HG03175 (cell line): Measurements from ENCODE around the gene SCNN1G.
A peak's percentile ranks its signal among the peaks of the same experiment; 100 is the strongest.

Experiments
- ATAC-seq: cut with Tn5 transposase; IDR thresholded peaks from one replicate; pipeline ENCODE4 v1.9.1; 2021; ENCODE audit warnings: mild to moderate bottlenecking, moderate library complexity; ENCODE audit not compliant: unreplicated experiment

Gene SCNN1G

DNA sequence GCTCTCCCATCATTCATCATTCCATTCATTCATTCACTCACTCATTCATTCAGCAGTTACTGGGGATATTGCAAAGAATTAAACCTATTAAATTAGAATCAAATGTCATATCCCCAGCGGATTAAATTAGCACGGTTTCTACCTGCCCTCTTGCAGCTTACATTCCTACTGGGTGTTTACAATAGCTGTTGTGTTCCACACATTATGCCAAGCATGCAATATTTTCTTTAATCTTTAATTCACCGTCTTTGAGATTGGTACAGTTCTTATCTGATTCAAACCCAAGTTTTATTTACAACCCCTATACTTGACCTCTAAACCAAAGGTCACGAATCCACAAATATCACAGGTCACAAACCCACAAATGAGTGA, 32.6 kb upstream of the SCNN1G start:
- no peak for ATAC-seq

- ATAC-seq = no peak
Observed at GRCh38 chr16:23152386-23153178, 30.0 kb upstream of the SCNN1G start.

- ATAC-seq = no peak
Observed at GRCh38 chr16:23155445-23156049, 27.0 kb upstream of the SCNN1G start.

- ATAC-seq = no peak
Observed at GRCh38 chr16:23156110-23156509, 26.4 kb upstream of the SCNN1G start.

DNA sequence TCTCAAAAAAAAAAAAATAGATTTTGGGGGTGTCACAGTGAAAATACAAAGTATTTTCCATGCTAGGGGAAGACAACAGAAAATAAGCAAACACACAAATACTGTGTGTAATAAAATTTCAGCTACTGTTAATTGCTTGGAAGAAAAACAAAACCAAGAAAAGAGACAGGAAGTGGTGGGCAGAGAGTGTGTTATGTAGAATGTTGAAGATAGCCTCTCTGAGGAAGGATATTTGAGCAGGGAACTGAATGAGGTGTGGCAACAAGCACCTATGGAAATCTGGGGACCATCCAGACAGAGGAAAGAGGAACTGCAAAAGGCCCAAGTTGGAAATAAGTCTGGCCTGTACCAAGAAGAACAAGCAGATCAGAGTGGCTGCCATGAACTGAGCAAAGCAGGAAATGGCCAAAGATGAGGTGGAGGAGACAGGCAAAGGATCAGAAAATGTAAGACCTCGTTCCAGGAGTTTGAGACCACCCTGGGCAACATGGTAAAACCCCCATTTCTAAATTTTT, 25.5 kb upstream of the SCNN1G start:
- ATAC-seq = no peak

- ATAC-seq = no peak
Observed at GRCh38 chr16:23158114-23158513, 24.4 kb upstream of the SCNN1G start.

- ATAC-seq = no peak
Observed at GRCh38 chr16:23160082-23160481, 22.5 kb upstream of the SCNN1G start.

DNA sequence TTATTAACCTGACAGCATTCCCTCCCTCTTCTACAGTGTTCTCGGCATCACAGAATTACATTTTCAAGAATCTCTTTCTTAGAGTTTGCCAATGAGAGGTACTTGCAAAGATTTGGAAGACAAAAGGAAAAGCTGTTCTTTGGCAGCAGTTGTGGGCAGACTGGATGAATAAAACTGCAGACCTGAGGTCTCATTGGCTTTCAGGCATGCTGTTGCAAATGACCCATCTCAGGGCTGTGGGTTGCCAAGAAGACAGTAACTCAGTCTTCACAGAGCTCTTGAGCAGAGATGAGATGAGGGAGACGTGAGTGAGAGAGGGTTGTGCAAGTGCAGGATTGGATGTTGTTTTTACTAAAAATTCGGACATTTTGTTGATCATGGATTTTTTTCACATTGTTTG, 22.0 kb upstream of the SCNN1G start:
- ATAC-seq = no peak

GRCh38 chr16:23163921-23164320, 18.6 kb upstream of the SCNN1G start:
- no peak for ATAC-seq

GRCh38 chr16:23164736-23165135, 17.8 kb upstream of the SCNN1G start:
- no peak for ATAC-seq

DNA sequence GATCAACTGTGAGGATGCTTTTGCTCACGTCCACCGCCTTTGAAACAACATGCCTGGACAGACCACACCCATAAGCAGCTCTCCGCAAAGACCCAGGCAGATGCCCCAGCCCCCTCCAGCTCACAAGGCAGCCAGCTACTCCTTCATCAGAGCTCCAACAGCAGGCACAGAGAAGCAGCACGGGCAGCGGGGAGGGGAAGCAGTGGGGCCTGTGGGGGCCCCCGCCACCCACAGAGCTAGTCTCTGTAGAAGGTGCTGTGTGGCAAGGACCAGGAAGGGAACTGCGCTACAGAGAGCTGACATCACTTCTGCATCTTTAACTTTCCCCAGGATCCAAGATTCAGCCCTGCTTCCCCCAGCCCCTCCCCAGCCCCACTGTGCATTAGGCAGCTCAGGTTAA, 10.0 kb upstream of the SCNN1G start:
- ATAC-seq = no peak

GRCh38 chr16:23172994-23173393, 9.6 kb upstream of the SCNN1G start:
- no peak for ATAC-seq

DNA sequence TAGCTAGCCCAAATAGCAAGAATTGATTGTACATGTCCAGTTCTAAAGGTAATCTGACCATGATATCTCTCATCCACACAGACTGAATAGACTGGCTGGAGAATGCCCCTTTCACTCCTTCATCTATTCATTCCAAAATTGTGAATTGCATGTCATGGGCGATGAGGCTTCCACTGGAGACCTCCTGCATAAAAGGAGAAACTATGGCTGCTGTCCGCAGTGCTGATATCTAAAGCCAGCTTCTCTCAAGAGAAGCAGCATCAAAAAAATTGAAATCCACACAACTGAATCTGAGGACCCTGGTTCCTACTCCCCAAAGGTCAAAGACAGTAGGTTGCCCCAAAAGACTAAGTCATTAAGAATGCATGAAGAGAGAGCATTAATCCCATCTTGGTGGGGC, 7.9 kb upstream of the SCNN1G start:
- ATAC-seq = no peak

DNA sequence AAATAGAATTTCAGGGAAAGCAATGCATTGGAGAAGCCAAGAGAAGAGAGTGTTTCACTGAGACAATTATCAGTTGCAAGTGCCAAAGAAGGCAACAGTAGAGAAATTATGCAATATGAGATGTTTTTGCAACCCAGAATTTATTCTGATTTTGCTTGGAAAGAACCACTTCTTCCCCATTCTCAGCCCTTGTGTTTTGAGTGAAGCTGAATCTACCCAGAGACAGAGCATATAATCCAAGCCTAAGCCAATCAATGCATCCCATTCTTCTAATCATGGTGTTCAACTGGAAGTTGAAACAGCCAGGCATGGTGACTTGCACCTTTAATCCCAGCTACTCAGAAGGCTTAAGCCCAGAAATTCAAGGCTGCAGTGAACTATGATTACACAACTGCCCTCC, 6.9 kb upstream of the SCNN1G start:
- no peak for ATAC-seq

DNA sequence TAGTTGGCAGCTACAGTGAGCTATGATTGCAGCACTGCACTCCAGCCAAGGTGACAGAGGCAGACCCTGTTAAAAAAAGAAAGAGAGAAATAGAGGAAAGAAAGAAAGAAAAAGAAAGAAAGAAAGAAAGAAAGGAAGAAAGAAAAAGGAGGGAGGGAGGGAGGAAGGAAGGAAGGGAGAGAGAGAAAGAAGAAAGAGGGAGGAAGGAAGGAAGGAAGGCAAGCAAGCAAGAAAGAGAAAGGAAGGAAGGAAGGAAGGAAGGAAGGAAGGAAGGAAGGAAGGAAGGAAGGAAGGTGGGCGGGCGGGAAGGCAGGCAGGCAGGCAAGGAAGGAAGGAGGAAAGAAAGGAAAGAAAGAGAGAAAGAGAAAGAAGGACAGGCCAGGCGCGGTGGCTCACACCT, 1.0 kb upstream of the SCNN1G start:
- ATAC-seq = no peak

DNA sequence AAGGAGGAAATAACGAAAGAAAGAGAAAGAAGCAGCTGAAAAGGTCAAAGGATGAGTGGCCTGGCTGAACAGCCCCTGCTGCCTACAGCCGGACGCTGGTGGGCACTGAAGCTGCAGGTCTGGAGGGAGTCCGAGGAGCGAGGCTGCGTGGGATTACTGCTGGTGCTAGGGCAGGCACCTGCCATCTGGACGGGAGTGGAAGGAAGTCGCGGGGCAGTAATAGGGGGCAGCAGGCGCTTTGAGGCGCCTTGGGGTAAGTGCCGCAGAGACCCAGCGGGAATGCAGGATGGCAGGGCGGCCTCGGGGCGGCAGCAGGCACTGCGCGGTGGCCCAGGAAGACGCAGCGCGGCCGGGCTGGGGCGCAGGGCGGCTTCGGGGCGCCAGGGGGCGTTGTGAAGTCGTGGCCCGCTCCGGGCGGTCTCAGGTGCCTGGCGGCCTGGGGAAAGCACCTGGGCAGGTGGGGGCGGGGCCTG, 303 bp upstream of the SCNN1G start:
- ATAC-seq = peak; percentile 92

GRCh38 chr16:23183543-23183862, 958 bp downstream of the SCNN1G start:
- ATAC-seq = no peak

DNA sequence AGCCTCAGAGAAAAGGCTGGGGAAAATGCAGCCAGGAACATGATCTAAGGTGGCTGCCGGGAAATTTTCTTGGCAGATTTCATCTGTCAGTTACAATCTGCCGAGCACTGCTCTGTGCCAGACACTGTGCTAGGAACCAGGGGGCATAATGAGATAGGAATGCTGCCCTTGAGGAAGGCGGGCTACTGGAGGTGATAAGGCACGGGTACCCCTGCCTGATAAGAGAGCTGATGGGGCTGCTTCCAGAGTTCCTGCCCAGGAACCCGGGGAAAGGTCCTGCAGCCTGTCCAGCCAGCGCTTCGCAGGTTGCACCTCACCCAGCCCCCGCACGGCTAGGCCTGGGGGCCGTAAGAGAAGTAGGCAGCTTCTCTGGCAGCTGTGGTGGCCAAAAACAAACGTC, 3.1 kb downstream of the SCNN1G start:
- ATAC-seq = no peak

DNA sequence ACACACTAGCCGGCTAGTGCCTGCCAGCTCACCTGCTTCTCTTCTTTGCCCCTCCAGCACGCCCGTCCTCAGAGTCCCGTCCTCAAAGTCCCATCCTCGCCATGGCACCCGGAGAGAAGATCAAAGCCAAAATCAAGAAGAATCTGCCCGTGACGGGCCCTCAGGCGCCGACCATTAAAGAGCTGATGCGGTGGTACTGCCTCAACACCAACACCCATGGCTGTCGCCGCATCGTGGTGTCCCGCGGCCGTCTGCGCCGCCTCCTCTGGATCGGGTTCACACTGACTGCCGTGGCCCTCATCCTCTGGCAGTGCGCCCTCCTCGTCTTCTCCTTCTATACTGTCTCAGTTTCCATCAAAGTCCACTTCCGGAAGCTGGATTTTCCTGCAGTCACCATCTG, 3.6 kb downstream of the SCNN1G start:
- ATAC-seq = no peak

DNA sequence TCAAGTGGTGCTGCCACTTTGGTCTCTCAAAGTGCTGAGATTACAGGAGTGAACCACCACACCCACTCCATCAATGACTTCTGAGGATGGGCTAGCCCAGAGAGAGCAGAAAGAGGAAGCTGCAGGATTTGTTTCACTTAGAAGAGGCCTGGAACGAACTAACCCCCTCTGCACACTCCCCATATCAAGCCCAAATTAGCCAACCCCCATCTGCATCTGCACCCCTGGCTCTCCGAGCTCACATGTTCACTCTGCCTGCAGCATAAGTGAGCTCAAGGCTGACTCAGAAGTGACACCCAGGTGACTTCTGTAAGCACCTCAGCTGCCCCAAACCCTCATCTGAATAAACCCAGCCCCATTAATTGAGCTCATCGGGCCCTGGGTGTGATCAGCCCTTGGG, 4.8 kb downstream of the SCNN1G start:
- no peak for ATAC-seq

- no peak for ATAC-seq
Observed at GRCh38 chr16:23188911-23189310, 6.4 kb downstream of the SCNN1G start.

GRCh38 chr16:23194497-23195221, 12.1 kb downstream of the SCNN1G start:
- no peak for ATAC-seq
